ENCODE results near the gene RPTN. TPM values are rescaled to one million over a fixed set of nuclear protein-coding genes. Genes with fewer than 3 reads are reported as not detected.

Gene RPTN
- total RNA-seq, 1 donor from 2014 or later: not detected

DNA sequence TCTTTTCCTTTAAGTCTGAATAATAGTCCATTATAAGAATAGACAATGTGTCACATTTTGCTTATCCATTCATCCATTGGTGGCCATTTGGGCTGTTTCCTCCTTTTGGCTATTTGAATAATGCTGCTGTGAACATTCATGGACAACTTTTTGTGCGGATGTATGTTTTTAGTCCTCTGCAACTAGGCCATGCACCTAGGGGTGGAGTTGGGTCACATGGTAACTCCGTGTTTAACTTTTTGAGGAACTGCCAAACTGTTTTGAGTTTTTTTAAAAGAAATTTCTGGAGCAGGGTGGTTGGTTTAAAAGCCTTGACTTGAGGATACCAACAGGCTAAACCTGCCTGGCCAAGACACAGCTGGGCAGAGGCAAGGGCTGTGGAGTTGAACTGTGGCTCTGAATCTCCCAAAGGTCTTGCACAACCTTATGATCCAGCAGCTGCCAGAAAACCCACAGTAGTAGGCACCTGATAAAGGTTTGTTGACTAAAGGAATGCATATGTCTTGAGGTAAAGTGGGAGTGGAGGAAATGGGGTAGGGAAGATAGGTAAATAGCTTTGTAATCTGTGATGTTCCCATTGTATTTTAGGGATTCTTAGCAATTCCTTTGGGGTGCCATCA lies 5.6 kb upstream of the RPTN start:
- no peak overlapping the region for H3K4me3 Mint-ChIP-seq
- ChIA-PET CTCF (no interaction called here), POLR2A (no interaction called here)
- H3K27me3 Mint-ChIP-seq: peaks cover 31% of the 10 kb centered on the region
- no peaks in the 10 kb centered on the region for H3K9me3 Mint-ChIP-seq
- intact Hi-C loops (cut with micrococcal nuclease): no loop called here
- DNase-seq: no peak
- ATAC-seq (ENCODE audit: low read depth): no peak
- peaks cover 23% of the 10 kb centered on the region for H3K4me1 Mint-ChIP-seq
- H3K27ac Mint-ChIP-seq: no peak overlapping the region
- no peaks in the 10 kb centered on the region for H3K36me3 Mint-ChIP-seq (ENCODE audit: low read depth)
- TF ChIP-seq, protein P1, sequence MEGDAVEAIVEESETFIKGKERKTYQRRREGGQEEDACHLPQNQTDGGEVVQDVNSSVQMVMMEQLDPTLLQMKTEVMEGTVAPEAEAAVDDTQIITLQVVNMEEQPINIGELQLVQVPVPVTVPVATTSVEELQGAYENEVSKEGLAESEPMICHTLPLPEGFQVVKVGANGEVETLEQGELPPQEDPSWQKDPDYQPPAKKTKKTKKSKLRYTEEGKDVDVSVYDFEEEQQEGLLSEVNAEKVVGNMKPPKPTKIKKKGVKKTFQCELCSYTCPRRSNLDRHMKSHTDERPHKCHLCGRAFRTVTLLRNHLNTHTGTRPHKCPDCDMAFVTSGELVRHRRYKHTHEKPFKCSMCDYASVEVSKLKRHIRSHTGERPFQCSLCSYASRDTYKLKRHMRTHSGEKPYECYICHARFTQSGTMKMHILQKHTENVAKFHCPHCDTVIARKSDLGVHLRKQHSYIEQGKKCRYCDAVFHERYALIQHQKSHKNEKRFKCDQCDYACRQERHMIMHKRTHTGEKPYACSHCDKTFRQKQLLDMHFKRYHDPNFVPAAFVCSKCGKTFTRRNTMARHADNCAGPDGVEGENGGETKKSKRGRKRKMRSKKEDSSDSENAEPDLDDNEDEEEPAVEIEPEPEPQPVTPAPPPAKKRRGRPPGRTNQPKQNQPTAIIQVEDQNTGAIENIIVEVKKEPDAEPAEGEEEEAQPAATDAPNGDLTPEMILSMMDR (IDR thresholded peaks at IDR 0.05): no peak

DNA sequence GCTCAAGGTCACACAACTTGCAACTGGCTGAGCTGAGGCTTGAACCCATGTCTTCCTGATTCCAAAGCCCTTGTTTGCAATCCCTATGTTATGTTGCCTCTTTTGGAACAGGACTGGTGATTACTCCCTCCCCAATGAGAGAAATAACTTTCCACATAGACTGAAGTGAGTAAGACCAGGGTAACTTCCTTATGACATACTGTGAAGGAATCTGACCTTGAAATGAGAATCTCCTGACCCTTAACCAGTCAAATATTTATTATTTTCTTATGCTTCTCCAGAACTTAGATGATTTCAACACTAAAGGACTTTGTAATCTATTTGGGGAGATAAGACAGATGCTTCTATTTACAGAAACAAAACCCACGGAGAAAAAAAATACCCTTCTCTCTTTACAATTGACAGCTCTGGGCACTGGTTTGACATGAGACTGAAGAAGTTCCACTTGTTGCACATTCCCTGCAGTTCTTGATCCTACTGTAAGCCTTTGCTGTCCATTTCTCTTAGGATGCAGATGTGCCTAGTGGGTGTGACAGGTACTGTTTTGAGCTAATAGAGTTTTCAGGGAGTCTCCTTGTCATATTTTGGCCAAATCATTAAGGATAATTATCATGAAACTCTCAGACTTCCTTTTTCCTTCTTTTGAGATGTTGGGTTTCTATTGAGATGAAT lies 3.9 kb upstream of the RPTN start:
- DNase-seq: no peak
- CTCF ChIA-PET: interaction anchor here (0.8 to 1.7 kb wide), 2 partner anchors 18 to 295 kb away, joined by 3 to 4 read pairs; no protein-coding TSS in a partner anchor
- Mint-ChIP-seq H3K4me1 (peaks cover 23% of the 10 kb centered on the region), H3K27me3 (peaks cover 27% of the 10 kb centered on the region), H3K9me3 (no peaks in the 10 kb centered on the region), H3K4me3 (no peak overlapping the region), H3K27ac (no peak overlapping the region), H3K36me3 (ENCODE audit: low read depth) (no peaks in the 10 kb centered on the region)
- intact Hi-C loops (cut with micrococcal nuclease): no loop called here
- TF ChIP-seq, protein P1 (IDR thresholded peaks at IDR 0.05): no peak
- POLR2A ChIA-PET: no interaction called here
- no peak for ATAC-seq (ENCODE audit: low read depth)

DNA sequence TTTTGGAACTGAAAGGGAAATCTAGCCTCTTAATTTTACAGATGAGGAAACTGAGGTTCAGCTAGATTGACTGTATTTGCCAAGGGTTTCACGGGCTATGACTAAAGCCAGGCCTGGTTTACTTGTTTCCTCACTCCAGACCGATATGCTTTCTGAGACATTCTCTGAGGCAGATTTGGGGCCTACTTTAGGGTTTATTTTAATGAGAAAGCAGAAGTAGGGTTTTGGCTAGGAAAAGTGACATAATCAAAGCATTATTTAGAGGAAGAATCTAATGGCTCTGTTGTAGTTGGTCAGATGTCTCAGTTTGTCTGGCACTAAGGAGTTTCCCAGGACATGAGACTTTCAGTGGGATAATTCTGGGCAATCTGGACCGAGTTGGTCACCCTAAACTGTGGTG lies 1.5 kb upstream of the RPTN start:
- DNase-seq (no peak), ATAC-seq (ENCODE audit: low read depth) (no peak)
- Mint-ChIP-seq H3K4me3 (no peak overlapping the region), H3K4me1 (peaks cover 13% of the 10 kb centered on the region), H3K27me3 (peaks cover 15% of the 10 kb centered on the region), H3K27ac (no peak overlapping the region), H3K9me3 (no peaks in the 10 kb centered on the region), H3K36me3 (ENCODE audit: low read depth) (no peaks in the 10 kb centered on the region)
- POLR2A ChIA-PET: no interaction called here
- intact Hi-C loops (cut with micrococcal nuclease): no loop called here
- TF ChIP-seq, protein P1 (IDR thresholded peaks at IDR 0.05): no peak
- CTCF ChIA-PET: no interaction called here

DNA sequence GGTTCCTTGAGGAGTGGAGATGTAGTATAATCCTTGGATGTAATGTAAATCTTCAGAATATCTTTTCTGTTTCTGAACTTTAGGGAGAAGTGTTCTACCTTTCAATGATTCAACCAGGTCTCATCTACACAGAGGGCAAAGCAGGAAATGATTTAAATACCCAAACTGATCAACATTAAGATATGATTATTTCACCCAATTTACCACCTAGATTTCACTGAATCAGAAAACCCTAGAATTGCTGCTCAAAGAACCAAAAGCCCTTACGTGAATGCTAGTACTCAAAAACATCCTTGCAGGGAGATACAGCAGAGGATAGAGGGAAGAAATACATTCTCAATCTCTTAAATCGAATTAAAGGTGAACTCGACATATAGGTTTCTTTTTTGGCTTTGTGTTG lies 5.0 kb downstream of the RPTN start:
- DNase-seq (no peak), ATAC-seq (ENCODE audit: low read depth) (no peak)
- H3K9me3 Mint-ChIP-seq: peaks cover 3% of the 10 kb centered on the region
- no peaks in the 10 kb centered on the region for H3K4me1 Mint-ChIP-seq
- no peaks in the 10 kb centered on the region for H3K36me3 Mint-ChIP-seq (ENCODE audit: low read depth)
- no peak overlapping the region for H3K27ac Mint-ChIP-seq
- no peak overlapping the region for H3K4me3 Mint-ChIP-seq
- ChIA-PET POLR2A (no interaction called here), CTCF (no interaction called here)
- TF ChIP-seq, protein P1 (IDR thresholded peaks at IDR 0.05): no peak
- intact Hi-C loops (cut with micrococcal nuclease): no loop called here
- peaks cover 9% of the 10 kb centered on the region for H3K27me3 Mint-ChIP-seq

DNA sequence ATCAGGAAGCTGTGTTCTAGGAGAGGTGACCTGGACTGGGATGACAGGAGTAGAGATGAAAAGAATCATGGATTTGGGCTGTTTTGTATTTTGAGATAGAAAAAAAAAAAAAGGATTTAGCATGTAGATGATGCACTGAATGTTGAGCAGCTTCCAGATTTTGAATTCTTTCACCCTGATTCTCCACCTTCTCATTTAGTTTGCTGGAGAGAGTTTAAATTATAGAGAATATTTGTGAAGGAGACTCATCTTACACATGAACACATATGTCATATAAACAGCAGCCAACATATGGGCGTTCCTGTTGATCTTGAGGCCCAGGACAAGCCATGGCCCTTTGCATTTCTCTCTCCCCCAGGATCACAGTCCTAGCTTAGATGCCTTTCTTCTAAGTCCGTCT lies 7.4 kb downstream of the RPTN start:
- CTCF ChIA-PET: interaction anchor here (1.3 kb wide), 1 partner anchor 99 kb away, joined by 3 read pairs; no protein-coding TSS in a partner anchor
- Mint-ChIP-seq H3K36me3 (ENCODE audit: low read depth) (no peaks in the 10 kb centered on the region), H3K27me3 (peaks cover 9% of the 10 kb centered on the region), H3K9me3 (peaks cover 16% of the 10 kb centered on the region), H3K4me1 (no peaks in the 10 kb centered on the region), H3K27ac (no peak overlapping the region), H3K4me3 (no peak overlapping the region)
- POLR2A ChIA-PET: no interaction called here
- intact Hi-C loops (cut with micrococcal nuclease): no loop called here
- DNase-seq (no peak), ATAC-seq (ENCODE audit: low read depth) (no peak)
- TF ChIP-seq, protein P1 (IDR thresholded peaks at IDR 0.05): no peak
